GM12874 (cell line): ENCODE results near the gene SEL1L2.

Experiments
- TF ChIP-seq, protein P1 (sequence below): IDR thresholded peaks from 2 replicates; pipeline ENCODE4 v1.5.1; 2011; ENCODE audit warnings: low read depth, mild to moderate bottlenecking, control low read depth, low read length, moderate library complexity; ENCODE audit not compliant: insufficient read depth

The SEL1L2 gene, protein sequence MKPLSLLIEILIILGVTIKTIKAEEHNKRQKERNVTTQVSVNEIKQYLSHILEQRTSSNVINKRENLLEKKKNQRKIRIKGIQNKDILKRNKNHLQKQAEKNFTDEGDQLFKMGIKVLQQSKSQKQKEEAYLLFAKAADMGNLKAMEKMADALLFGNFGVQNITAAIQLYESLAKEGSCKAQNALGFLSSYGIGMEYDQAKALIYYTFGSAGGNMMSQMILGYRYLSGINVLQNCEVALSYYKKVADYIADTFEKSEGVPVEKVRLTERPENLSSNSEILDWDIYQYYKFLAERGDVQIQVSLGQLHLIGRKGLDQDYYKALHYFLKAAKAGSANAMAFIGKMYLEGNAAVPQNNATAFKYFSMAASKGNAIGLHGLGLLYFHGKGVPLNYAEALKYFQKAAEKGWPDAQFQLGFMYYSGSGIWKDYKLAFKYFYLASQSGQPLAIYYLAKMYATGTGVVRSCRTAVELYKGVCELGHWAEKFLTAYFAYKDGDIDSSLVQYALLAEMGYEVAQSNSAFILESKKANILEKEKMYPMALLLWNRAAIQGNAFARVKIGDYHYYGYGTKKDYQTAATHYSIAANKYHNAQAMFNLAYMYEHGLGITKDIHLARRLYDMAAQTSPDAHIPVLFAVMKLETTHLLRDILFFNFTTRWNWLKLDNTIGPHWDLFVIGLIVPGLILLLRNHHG

GRCh38 chr20:13990465-13990864 lies at the start of gene SEL1L2:
Gene SEL1L2, minus strand, starts transcription at chr20:13990614. Its CDS starts 80 bp downstream, at chr20:13990534.
- TF ChIP-seq, protein P1, sequence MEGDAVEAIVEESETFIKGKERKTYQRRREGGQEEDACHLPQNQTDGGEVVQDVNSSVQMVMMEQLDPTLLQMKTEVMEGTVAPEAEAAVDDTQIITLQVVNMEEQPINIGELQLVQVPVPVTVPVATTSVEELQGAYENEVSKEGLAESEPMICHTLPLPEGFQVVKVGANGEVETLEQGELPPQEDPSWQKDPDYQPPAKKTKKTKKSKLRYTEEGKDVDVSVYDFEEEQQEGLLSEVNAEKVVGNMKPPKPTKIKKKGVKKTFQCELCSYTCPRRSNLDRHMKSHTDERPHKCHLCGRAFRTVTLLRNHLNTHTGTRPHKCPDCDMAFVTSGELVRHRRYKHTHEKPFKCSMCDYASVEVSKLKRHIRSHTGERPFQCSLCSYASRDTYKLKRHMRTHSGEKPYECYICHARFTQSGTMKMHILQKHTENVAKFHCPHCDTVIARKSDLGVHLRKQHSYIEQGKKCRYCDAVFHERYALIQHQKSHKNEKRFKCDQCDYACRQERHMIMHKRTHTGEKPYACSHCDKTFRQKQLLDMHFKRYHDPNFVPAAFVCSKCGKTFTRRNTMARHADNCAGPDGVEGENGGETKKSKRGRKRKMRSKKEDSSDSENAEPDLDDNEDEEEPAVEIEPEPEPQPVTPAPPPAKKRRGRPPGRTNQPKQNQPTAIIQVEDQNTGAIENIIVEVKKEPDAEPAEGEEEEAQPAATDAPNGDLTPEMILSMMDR: no peak

- TF ChIP-seq, protein P1: no peak
Measured at GRCh38 chr20:14036567-14036966, 46.2 kb upstream of the SEL1L2 start.

- TF ChIP-seq, protein P1: no peak
Measured at GRCh38 chr20:14033310-14033709, 42.9 kb upstream of the SEL1L2 start.

- TF ChIP-seq, protein P1: no peak
Measured at GRCh38 chr20:14030991-14031390, 40.6 kb upstream of the SEL1L2 start.

DNA sequence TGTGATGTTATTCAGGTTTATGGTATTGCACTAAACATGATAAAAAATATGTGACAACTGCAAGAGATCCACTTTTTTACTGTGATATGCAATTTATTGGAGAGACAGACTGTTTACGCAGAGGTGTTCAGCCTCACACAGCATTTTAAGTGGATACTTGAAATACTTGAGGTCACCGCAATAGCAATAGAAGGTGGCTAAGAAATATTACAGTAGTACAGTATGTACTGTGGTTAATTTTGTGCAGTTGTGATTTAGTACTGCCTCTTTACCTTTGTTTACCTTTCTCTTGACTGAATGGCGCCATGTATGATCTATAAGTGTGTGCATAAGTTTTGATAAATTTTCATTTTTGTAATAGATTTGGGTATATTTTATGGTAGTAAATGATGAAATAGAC lies 22.3 kb upstream of the SEL1L2 start:
- TF ChIP-seq, protein P1: no peak

- TF ChIP-seq, protein P1: no peak
Measured at GRCh38 chr20:14009208-14009607, 18.8 kb upstream of the SEL1L2 start.

GRCh38 chr20:14005996-14006395 lies 15.6 kb upstream of the SEL1L2 start:
- TF ChIP-seq, protein P1: no peak
